Medulla oblongata (tissue), 1 donor: ENCODE data around the gene LTB4R2.

Source experiments
- DNase-seq: peaks from one replicate; pipeline ENCODE4 v3.0.0-alpha.2; 2015; ENCODE audit errors: extremely low spot score

Gene LTB4R2

GRCh38 chr14:24299255-24300191 lies 10.4 kb upstream of the LTB4R2 start, which contains the start of the genes DHRS1 and NOP9:
Gene DHRS1 (minus strand): TSS chr14:24299780. CDS start chr14:24299106, 674 bp downstream.
Gene NOP9 (plus strand): TSS chr14:24299850. CDS start chr14:24299955, 105 bp downstream.
- DNase-seq, result peak; percentile 91

- DNase-seq, result no peak
Measured at GRCh38 chr14:24300326-24300980, 9.5 kb upstream of the LTB4R2 start.

GRCh38 chr14:24304019-24304387 lies 5.9 kb upstream of the LTB4R2 start:
- DNase-seq, result no peak

GRCh38 chr14:24307156-24307574 lies 2.8 kb upstream of the LTB4R2 start:
- DNase-seq, result no peak

- DNase-seq, result peak; percentile 80
Measured at GRCh38 chr14:24307575-24308341, 2.2 kb upstream of the LTB4R2 start, which contains the start of gene CIDEB. Gene CIDEB (minus strand): TSS chr14:24307977. CDS start chr14:24307858, 119 bp downstream.

- no peak for DNase-seq
Measured at GRCh38 chr14:24308342-24309124, 1.4 kb upstream of the LTB4R2 start.

GRCh38 chr14:24310265-24310645 lies 315 bp downstream of the LTB4R2 start:
- no peak for DNase-seq

GRCh38 chr14:24310646-24311604 lies 985 bp downstream of the LTB4R2 start, which contains the start of gene LTB4R:
Gene LTB4R (plus strand): TSS chr14:24311502. CDS start chr14:24315652, 4,150 bp downstream.
- DNase-seq, result peak; percentile 70

- no peak for DNase-seq
Measured at GRCh38 chr14:24311837-24312615, 2.1 kb downstream of the LTB4R2 start.

- DNase-seq, result peak; percentile 64
Measured at GRCh38 chr14:24312736-24313507, 3.0 kb downstream of the LTB4R2 start.

- peak; percentile 64 for DNase-seq
Measured at GRCh38 chr14:24313913-24314312, 4.0 kb downstream of the LTB4R2 start.

GRCh38 chr14:24314377-24315193 lies 4.6 kb downstream of the LTB4R2 start:
- DNase-seq, result no peak

GRCh38 chr14:24315243-24315806 lies 5.4 kb downstream of the LTB4R2 start:
- no peak for DNase-seq

- no peak for DNase-seq
Measured at GRCh38 chr14:24315807-24316596, 6.1 kb downstream of the LTB4R2 start.

GRCh38 chr14:24316597-24316950 lies 6.6 kb downstream of the LTB4R2 start:
- no peak for DNase-seq
